GM12878 (cell line): ENCODE results near the gene BANP. TPM values are rescaled to one million over a fixed set of nuclear protein-coding genes. Genes with fewer than 3 reads are reported as not detected.
"Not testable (repeated sequence)": the region's sequence is repeated elsewhere in the genome, so short reads cannot be mapped to it uniquely, and the experiment has no call there.

ENCODE experiments used
- ATAC-seq: fragments of 200-7000 bp; cut with Tn5 transposase; 3 replicates; pipeline ENCODE4 v1.9.1; 2020; ENCODE audit warnings: mild to moderate bottlenecking, moderate library complexity
- BruUV-seq: library from RNA; stranded (reverse); fragments of 400-500 nt; replicated peaks from 2 replicates; lab custom pipeline; 2021; lab: Mats Ljungman, UMichigan
- CTCF ChIA-PET: fragments of 300-600 bp; sonication (Branson Sonifier 250); formaldehyde crosslinking; extraction: SDS; loops from one replicate; lab custom pipeline; 2021; ENCODE audit warnings: inconsistent platforms; lab: Yijun Ruan, JAX
- POLR2A ChIA-PET: fragments of 350-600 bp; formaldehyde crosslinking; extraction: SDS; loops from one replicate; lab custom pipeline; 2021; ENCODE audit warnings: inconsistent platforms; lab: Charles Lee
- RAD21 ChIA-PET: fragments of 300-600 bp; sonication (Branson Sonifier 250); formaldehyde crosslinking; loops from one replicate; lab custom pipeline; 2023; ENCODE audit warnings: antibody characterized with exemption; ENCODE audit not compliant: unreplicated experiment; lab: Charles Lee
- SMC1A ChIA-PET: fragments of 300-600 bp; sonication (Branson Sonifier 250); formaldehyde crosslinking; loops from one replicate; lab custom pipeline; 2023; ENCODE audit not compliant: unreplicated experiment, uncharacterized antibody; lab: Charles Lee
- DNase-seq: peaks from one replicate; pipeline ENCODE4 v3.0.0-alpha.2; 2011; ENCODE audit warnings: low read depth, low spot score
- FAIRE-seq: peaks from 3 replicates; lab custom pipeline; 2011; peaks lifted over from hg19 to GRCh38; lab: Jason Lieb, UNC
- H2AFZ ChIP-seq: 2 replicates; pipeline ENCODE4 v1.6.0; 2011; ENCODE audit warnings: low read depth, low read length, control low read depth; ENCODE audit not compliant: control insufficient read depth
- H3K27ac ChIP-seq: 2 replicates; pipeline ENCODE4 v1.5.1; 2011; ENCODE audit warnings: control low read depth; ENCODE audit not compliant: control insufficient read depth, insufficient read depth
- H3K27me3 ChIP-seq, 2 experiments: replicated peaks in 1 of 2; 2 replicates each; pipeline versions ENCODE4 v1.6.0 to v1.6.1; 2011; ENCODE audit warnings: low read length in 1 of 2; ENCODE audit not compliant: control insufficient read depth in 2 of 2, insufficient read depth in 2 of 2
- H3K36me3 ChIP-seq, 2 experiments: 2 replicates each; pipeline ENCODE4 v1.5.1; 2011; ENCODE audit warnings: low read length in 1 of 2; ENCODE audit not compliant: control insufficient read depth in 2 of 2, insufficient read depth in 2 of 2
- H3K4me1 ChIP-seq: 2 replicates; pipeline ENCODE4 v1.6.1; 2011; ENCODE audit warnings: mild to moderate bottlenecking, low read length, moderate library complexity, mixed read lengths; ENCODE audit not compliant: control insufficient read depth, insufficient read depth
- H3K4me2 ChIP-seq: 2 replicates; pipeline ENCODE4 v1.6.0; 2011; ENCODE audit warnings: control low read depth; ENCODE audit not compliant: control insufficient read depth, insufficient read depth
- H3K4me3 ChIP-seq: fragments of 200-600 bp; sonication (generic); 2 replicates; pipeline ENCODE4 v1.5.1; 2016
- H3K79me2 ChIP-seq: 2 replicates; pipeline ENCODE4 v1.6.0; 2011; ENCODE audit warnings: low read length; ENCODE audit not compliant: control insufficient read depth, insufficient read depth
- H3K9ac ChIP-seq: 2 replicates; pipeline ENCODE4 v1.8.0; 2011; ENCODE audit warnings: low read length, control low read depth, mixed read lengths; ENCODE audit not compliant: control insufficient read depth, insufficient read depth
- H3K9me3 ChIP-seq: replicated peaks from 3 replicates; pipeline ENCODE4 v1.5.1; 2011; ENCODE audit warnings: mild to moderate bottlenecking, low read length; ENCODE audit not compliant: control insufficient read depth, insufficient read depth
- H4K20me1 ChIP-seq: 2 replicates; pipeline ENCODE4 v1.6.0; 2011; ENCODE audit not compliant: control insufficient read depth, insufficient read depth
- CBX3 ChIP-seq: fragments of 200-600 bp; sonication (generic); IDR thresholded peaks from 2 replicates; pipeline ENCODE4 v1.6.1; 2016; ENCODE audit warnings: low read depth, borderline replicate concordance
- CREB1 ChIP-seq: IDR thresholded peaks from 2 replicates; pipeline ENCODE4 v1.6.1; 2012; ENCODE audit warnings: low read depth, mild to moderate bottlenecking, inconsistent platforms
- KDM1A ChIP-seq: fragments of 200-600 bp; sonication (generic); IDR thresholded peaks from 2 replicates; pipeline ENCODE4 v1.6.1; 2016; ENCODE audit warnings: borderline replicate concordance
- KLF5 ChIP-seq: fragments of 450-650 bp; IDR thresholded peaks from 2 replicates; pipeline ENCODE4 v1.6.1; 2014; ENCODE audit warnings: mild to moderate bottlenecking; ENCODE audit not compliant: partially characterized antibody
- RAD51 ChIP-seq: fragments of 450-650 bp; IDR thresholded peaks from 2 replicates; pipeline ENCODE4 v1.6.1; 2016; ENCODE audit warnings: moderate library complexity, mild to moderate bottlenecking, inconsistent platforms
- RCOR1 ChIP-seq: conservative IDR thresholded peaks from 2 replicates; pipeline ENCODE4 v1.6.1; 2012; ENCODE audit warnings: low read depth, low read length, improper control_type of control experiment
- RUNX3 ChIP-seq: IDR thresholded peaks from 2 replicates; pipeline ENCODE4 v1.6.1; 2012; ENCODE audit warnings: low read length, inconsistent platforms
- USF2 ChIP-seq: IDR thresholded peaks from 2 replicates; pipeline ENCODE4 v1.6.1; 2011; ENCODE audit warnings: low read depth, low read length, improper control_type of control experiment, borderline replicate concordance
- ZBTB4 ChIP-seq: fragments of 450-650 bp; formaldehyde crosslinking; IDR thresholded peaks from 2 replicates; pipeline ENCODE4 v1.4.0; 2022; ENCODE audit warnings: mild to moderate bottlenecking, moderate library complexity
- ZNF274 ChIP-seq: IDR thresholded peaks from one replicate; pipeline ENCODE4 v1.8.0; 2011; ENCODE audit not compliant: insufficient read length, insufficient read depth
- WGBS: methylation state at CpG from one replicate; pipeline ENCODE4 v1.1.6; 2016; ENCODE audit warnings: low lambda C conversion rate; ENCODE audit not compliant: insufficient replicate concordance, insufficient coverage; ENCODE audit errors: missing lambda C conversion rate; 5-methylcytosine and 5-hydroxymethylcytosine counted together
- in situ Hi-C: fragments of 300-500 bp; cut with MboI; formaldehyde crosslinking; loops from 9 replicates; pipeline ENCODE4 v1.14.3; 2018; ENCODE audit warnings: mixed read lengths
- intact Hi-C: fragments of 100-400 bp; cut with micrococcal nuclease; formaldehyde crosslinking; loops from one replicate; pipeline ENCODE4 v1.14.2; 2022; ENCODE audit not compliant: unreplicated experiment
- polyA plus RNA-seq, 11 experiments: library from polyadenylated mRNA; depleted of rRNA in 4 of 11; unstranded in 6 of 11; stranded (reverse) in 5 of 11; fragments of >200 nt; fragmentation: Nextera tagmentation in 4 of 11; fragmentation: Illumina TruSeq in 1 of 11; extraction: Ambion mirVana in 4 of 11; extraction: Trizol in 1 of 11; gene quantifications; 1 replicate in 1 of 11; 2 replicates in 10 of 11; pipeline versions ENCODE4 v1.2.1 to v1.2.3, GENCODE V29; 2011 to 2016; ENCODE audit warnings: inconsistent platforms in 2 of 11, missing spikeins in 2 of 11, low read depth in 1 of 11
- total RNA-seq, 4 experiments: library from RNA; depleted of rRNA in 3 of 4; stranded (reverse); fragments of >200 nt in 3 of 4; fragmentation: Illumina TruSeq in 1 of 4; extraction: Trizol in 1 of 4; gene quantifications; 2 replicates each; pipeline versions ENCODE4 v1.2.1 to v1.2.3, GENCODE V29; 2013 to 2021

BANP gene
- total and polyA plus RNA-seq, 10 of the 15 experiments (the other 5 are each of a cell fraction or from before 2014, with no cell fraction given) = 3.9 to 21.9 (median 12.2) TPM

- RAD21 ChIA-PET, H4K20me1 ChIP-seq, DNase-seq, H3K9ac ChIP-seq, H3K4me1 ChIP-seq, H3K4me2 ChIP-seq, BruUV-seq, ATAC-seq, FAIRE-seq, H3K79me2 ChIP-seq, H2AFZ ChIP-seq, H3K36me3 ChIP-seq, POLR2A ChIA-PET, SMC1A ChIA-PET, H3K9me3 ChIP-seq, H3K27me3 ChIP-seq, in situ Hi-C loops, H3K4me3 ChIP-seq, H3K27ac ChIP-seq, intact Hi-C loops: not testable (repeated sequence)
- CTCF ChIA-PET = interaction anchor here (1.5 kb wide), 1 partner anchor 157 kb away, joined by 3 read pairs; no protein-coding TSS in a partner anchor
- WGBS = 64% methylated on average over 13 of the region's 14 CpGs
Observed at GRCh38 chr16:87936016-87936374, 15.2 kb upstream of the BANP start.

GRCh38 chr16:87936375-87937230, 14.6 kb upstream of the BANP start, which contains the start of gene CA5A:
TSS of gene CA5A (minus strand) at chr16:87936529. CDS start at chr16:87936450, 79 bp downstream.
- DNase-seq (no peak), ATAC-seq (no peak), FAIRE-seq (no peak)
- in situ Hi-C loops = no loop called here
- no peaks in the 10 kb centered on the region for H3K79me2 ChIP-seq
- H4K20me1 ChIP-seq = no peaks in the 10 kb centered on the region
- POLR2A ChIA-PET = no interaction called here
- H3K27ac ChIP-seq = no peak within 1 kb of the TSS
- intact Hi-C loops = no loop called here
- no peaks in the 10 kb centered on the region for H3K9me3 ChIP-seq
- H3K4me2 ChIP-seq = no peak within 1 kb of the TSS
- no peaks in the 10 kb centered on the region for H3K4me1 ChIP-seq
- H3K36me3 ChIP-seq = no peaks in the 10 kb centered on the region
- WGBS = 70% methylated on average over 15 of the region's 15 CpGs
- H3K9ac ChIP-seq = no peak within 1 kb of the TSS
- no peak within 1 kb of the TSS for H2AFZ ChIP-seq
- CTCF ChIA-PET = interaction anchor here (1.5 kb wide), 1 partner anchor 157 kb away, joined by 3 read pairs; no protein-coding TSS in a partner anchor
- H3K27me3 ChIP-seq = no peaks in the 10 kb centered on the region
- SMC1A ChIA-PET = no interaction called here
- RAD21 ChIA-PET = no interaction called here
- BruUV-seq = no TSS peak
- H3K4me3 ChIP-seq = no peak within 1 kb of the TSS
- TF ChIP-seq RUNX3 (no peak), KLF5 (no peak), RCOR1 (no peak), ZBTB4 (CRISPR knock-in tag) (no peak), KDM1A (no peak), ZNF274 (no peak), CREB1 (no peak), USF2 (no peak), CBX3 (no peak), RAD51 (no peak)
